ENCODE measurements around the gene SRGAP3.

SRGAP3 gene

DNA sequence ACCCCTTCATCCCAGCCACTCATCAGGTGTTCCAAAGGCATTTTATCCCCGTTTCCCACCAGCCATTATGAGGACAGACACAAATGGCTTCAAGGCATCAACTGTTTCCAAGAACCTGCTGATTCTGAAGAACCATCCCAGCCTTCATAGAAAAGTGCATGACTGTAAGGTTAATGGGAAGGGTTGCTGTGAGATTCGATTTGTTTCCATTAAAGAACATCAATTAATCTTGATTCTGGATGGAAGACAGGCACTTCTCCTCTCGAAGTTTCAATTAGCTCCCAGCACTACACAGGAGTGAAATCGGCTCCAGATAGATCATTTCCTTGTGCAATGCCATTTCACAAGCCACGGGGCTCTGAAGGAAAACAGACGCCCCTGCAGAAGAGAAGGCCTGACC is 25.8 kb downstream of the SRGAP3 start:
- DNase-seq, result no peak

DNA sequence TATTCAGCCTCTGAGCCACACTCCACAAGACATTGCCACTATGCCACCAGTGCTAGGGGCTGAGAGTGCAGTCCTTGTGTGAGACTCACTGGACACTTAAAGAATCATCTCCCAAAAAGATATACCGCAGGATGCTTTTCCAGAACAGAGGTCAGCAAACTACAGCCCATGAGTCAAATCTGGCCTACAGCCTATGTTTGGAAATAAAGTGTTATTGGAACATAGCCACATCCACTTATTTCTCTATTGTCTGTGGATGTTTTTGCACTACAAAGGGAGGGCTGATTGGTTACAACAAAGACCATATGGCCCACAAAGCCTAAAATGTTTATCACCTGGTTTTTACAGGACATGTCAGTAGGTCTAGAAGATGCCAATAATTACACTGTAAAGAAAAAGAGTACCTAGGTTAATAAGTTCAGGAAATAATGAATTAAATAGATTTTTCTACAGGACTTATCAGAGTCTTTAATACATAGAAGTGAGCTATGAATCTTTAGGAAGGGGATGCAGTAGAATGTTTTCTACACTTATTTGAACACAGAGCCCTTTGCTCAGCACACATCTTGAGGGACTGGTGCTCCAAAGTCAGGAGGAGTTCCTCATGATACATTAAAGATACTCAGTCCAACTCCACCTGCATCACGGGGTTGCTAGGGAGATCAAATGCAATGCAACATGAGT is 26.3 kb downstream of the SRGAP3 start:
- no peak for DNase-seq

DNA sequence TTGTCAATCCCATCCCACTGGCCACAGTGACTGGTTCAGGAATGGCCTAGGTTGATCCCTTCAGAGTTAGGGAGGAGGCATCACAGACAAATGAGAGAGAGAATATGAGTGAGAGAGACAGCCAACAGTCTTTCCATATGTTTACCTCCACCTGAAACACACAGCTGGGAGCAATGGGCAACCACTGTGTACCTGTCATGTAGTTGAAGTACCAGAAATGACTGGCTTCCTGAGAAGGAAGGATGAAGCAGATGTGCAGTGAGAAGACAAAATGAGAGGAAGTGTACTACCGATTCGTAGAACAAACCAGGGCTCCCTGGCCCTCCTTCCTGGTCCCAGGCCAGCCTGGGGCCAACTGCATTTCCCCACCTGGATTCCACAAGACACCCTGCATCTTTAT is 27.4 kb downstream of the SRGAP3 start:
- DNase-seq, result no peak

DNA sequence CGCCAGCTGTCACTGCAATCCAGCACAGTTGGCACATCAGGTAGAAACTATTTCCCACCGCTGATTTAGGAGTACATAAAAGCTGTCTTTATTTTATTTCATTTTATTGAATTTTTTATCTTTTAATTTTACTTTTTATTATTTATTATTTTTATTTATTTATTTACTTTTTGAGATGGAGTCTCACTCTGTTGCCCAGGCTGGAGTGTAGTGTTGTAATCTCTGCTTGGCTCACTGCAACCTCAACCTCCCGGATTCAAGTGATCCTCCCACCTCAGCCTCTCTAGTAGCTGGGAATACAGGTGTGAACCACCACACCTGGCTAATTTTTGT is 31.0 kb downstream of the SRGAP3 start:
- DNase-seq, result no peak

GRCh38 chr3:9217784-9218513 is 31.5 kb downstream of the SRGAP3 start:
- DNase-seq, result no peak

DNA sequence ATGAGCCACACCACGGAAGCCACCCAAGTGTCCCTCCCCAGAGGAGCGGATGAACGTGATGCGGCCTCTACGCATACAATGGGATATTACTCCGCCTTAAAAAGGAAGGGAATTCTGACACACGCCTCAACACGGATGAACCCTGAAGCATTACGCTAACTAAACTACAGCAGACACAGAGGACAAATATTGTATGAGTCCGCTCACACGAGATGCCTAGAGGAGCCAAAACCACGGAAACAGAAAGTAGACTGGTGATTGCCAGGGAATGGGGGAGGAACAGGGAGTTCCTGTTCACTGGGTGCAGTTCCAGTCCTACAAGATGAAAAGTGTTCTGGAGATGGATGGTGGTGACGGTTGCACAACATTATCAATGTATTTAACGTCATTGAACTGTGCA is 32.7 kb downstream of the SRGAP3 start:
- no peak for DNase-seq

DNA sequence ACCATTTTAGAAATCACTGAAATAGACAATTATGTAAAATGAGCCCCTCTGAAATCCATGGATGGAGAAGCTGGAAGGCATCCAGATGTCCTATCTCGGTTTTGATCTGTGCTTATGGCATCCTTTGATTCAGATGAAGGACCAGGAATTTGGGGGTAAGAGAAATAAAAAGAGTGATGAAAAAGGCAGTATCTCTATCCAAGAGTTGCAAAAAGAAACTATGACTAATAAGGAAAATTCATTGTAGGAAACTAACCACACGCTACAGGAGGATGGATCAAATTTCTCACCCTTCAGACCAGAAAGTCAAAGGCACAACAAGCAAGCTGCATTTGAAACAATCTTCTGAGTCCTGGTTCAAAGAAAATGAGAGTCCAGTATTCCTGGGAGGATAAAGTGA is 34.8 kb downstream of the SRGAP3 start:
- no peak for DNase-seq

- no peak for DNase-seq
Observed at GRCh38 chr3:9214185-9214584, 35.3 kb downstream of the SRGAP3 start.

DNA sequence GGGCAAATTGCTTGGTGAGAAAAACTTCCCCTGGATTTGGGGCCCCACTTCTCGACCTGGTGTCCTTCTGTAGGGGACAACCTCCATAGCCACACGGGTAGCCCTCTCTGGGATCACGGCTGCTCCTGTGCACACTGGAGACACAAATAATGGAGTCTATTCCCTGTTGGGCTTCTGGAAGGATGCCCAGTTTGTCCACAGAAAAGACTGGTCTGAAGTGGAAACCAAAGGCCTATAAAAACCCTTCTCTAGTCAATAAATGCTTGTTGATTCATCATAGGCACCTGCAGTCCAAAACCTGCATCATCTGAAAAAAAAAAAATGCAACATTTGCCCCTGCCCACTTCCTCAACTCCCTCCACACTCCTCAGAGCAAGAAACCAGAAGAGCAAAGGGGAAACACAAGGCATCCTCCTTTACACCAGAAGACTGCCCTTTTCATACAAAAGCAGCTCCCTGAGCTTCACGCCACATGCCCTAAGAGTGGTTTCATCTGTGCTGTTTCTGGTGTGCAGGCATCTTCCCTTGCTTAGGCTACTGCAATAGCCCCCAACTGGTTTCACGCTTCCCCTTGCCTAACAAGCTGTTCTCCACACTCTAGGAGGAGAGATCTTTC is 36.3 kb downstream of the SRGAP3 start:
- DNase-seq, result no peak

GRCh38 chr3:9211155-9211950 is 38.1 kb downstream of the SRGAP3 start:
- DNase-seq, result no peak

DNA sequence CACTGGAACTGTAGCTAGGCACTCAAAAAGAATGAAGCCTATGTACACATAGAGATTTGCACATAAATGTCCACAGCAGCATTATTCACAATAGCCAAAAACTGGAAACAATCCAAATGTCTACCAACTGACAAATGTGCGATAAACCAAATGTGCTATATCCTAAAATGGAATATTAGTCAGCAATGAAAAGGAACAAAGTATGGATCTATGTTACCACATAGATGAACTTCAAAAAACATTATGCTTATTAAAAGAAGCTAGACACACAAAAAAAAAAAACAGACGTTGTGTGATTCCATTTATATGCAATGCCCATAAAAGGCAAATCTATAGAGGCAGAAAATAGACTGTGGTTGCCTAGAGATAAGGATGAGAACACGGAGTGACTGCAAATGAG is 39.7 kb downstream of the SRGAP3 start:
- no peak for DNase-seq

DNA sequence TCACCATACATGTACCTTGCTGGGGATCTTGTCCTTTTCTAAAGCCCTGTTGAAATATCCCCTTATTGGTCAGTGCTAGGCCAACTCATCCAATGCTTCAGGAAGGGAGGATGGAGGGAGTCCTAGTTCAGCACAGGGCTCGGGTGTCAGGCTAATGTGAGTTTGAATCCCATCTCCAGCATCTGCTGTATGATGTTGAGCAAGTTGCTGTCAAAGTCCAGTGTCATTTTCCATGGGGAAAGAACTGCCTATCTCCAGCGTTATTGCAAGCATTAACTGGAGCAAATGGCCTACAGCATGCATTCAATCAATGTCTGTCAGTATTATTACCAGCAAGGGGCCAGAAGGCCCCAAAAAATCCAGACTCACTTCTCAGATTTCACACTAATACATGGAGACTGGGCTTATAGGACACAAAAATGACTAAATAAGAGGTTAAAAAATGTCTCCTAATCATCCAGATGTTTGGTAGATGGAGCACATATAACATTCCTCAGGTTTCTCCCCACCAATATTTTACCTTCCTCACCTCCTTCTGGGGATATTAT is 40.8 kb downstream of the SRGAP3 start:
- DNase-seq, result no peak

DNA sequence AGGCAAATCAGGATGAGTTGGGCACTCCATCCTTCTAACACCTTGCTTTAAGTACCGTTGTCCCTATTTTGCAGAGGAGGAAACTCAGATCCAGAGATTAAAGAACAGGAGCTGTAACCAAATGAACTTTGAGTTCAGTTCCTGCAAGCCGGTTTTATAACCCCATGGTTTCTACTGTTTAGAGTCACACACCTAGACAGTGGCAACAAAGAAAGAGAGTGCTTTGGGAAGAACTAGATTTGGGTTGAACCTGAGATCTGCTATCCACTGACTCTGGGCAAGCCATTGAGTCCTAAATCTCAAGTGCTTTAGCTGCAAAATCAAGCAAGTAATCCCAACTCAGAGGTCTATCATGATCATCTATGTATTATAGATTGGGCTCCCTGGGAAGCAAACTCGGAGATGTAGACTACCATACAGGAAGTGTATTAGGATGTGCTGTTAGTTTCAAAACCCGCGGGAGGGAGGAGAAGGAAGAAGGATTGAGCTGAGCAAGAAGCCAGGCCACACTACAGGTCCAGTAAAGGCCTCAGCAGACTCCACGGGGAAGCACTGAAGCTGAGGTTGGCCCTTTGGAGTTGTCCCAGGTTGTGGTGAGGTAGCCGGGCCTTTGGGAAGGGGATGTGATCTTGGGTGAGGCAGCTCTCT is 42.2 kb downstream of the SRGAP3 start:
- DNase-seq, result no peak

- no peak for DNase-seq
Observed at GRCh38 chr3:9206287-9206686, 43.2 kb downstream of the SRGAP3 start.

GRCh38 chr3:9205345-9206143 is 43.9 kb downstream of the SRGAP3 start:
- DNase-seq, result no peak

GRCh38 chr3:9204253-9204992 is 45.0 kb downstream of the SRGAP3 start:
- no peak for DNase-seq

DNA sequence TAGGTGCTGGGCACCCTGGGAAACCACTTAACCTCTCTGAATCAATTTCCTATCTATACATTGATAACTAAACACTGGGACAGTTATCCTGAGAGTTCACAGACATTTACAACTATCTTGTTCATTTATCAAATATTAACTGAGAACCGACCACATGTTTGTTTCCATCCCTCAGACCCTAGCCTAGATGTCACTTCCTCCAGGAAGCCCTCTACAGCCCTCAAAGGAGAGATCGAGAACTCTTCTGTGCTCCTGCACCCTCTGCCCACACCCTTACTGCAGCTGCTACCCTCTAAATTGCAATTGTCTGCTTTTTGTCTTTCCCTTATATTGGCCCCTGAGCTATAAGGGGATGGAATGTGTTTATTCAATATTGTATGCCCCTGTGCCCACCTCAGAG is 46.1 kb downstream of the SRGAP3 start:
- no peak for DNase-seq

DNA sequence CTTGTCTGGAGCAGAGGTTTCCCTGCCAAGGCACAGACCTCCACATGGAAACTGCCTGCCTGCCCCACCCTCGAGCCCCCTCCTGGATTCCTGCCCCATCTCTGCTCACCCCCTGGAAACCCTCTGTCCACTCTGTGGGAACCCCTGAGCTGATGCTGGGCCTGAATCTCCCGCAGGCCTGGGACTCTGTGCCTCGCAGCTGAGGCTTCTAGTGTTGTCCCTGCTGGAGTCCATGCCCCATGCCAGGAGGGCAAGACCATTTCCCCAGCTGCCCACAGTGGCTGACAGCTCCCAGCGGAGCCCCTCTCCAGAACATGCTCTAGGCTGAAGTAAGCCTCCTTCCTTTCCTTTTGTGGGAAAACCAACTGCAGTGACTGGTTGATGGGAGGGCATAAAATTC is 46.9 kb downstream of the SRGAP3 start:
- DNase-seq, result no peak

- no peak for DNase-seq
Observed at GRCh38 chr3:9201955-9202354, 47.5 kb downstream of the SRGAP3 start.

GRCh38 chr3:9201266-9201665 is 48.2 kb downstream of the SRGAP3 start:
- no peak for DNase-seq

GRCh38 chr3:9199775-9200174 is 49.7 kb downstream of the SRGAP3 start:
- no peak for DNase-seq

All from cerebellar nuclear complex (tissue), 1 donor.